ENCODE results near the gene HSD17B3.

Gene HSD17B3

GRCh38 chr9:96209407-96210271 lies 92.3 kb downstream of the HSD17B3 start:
- DNase-seq (ENCODE audit: low read depth) = no peak
- no peak for TF ChIP-seq CTCF (IDR thresholded peaks at IDR 0.05; ENCODE audit: control insufficient read depth, extremely low read depth, insufficient read depth)

GRCh38 chr9:96206156-96206751 lies 95.7 kb downstream of the HSD17B3 start:
- no peak for TF ChIP-seq CTCF (IDR thresholded peaks at IDR 0.05; ENCODE audit: control insufficient read depth, extremely low read depth, insufficient read depth)
- DNase-seq (ENCODE audit: low read depth) = no peak
- H3K4me3 ChIP-seq (ENCODE audit: low read depth, low read length) = no peak overlapping the region

More at GRCh38 chr9:96209407-96210271, 92.3 kb downstream of the HSD17B3 start:
- H3K4me3 ChIP-seq (ENCODE audit: low read depth, low read length) = no peak overlapping the region

GRCh38 chr9:96204853-96205252 lies 97.1 kb downstream of the HSD17B3 start:
- TF ChIP-seq CTCF (IDR thresholded peaks at IDR 0.05; ENCODE audit: control insufficient read depth, extremely low read depth, insufficient read depth) = no peak

GRCh38 chr9:96203867-96204501 lies 98.0 kb downstream of the HSD17B3 start:
- H3K4me3 ChIP-seq (ENCODE audit: low read depth, low read length) = no peak overlapping the region
- no peak for TF ChIP-seq CTCF (IDR thresholded peaks at IDR 0.05; ENCODE audit: control insufficient read depth, extremely low read depth, insufficient read depth)
- no peak for DNase-seq (ENCODE audit: low read depth)

More at GRCh38 chr9:96204853-96205252, 97.1 kb downstream of the HSD17B3 start:
- H3K4me3 ChIP-seq (ENCODE audit: low read depth, low read length) = no peak overlapping the region
- DNase-seq (ENCODE audit: low read depth) = no peak

GRCh38 chr9:96202971-96203780 lies 98.8 kb downstream of the HSD17B3 start:
- no peak overlapping the region for H3K4me3 ChIP-seq (ENCODE audit: low read depth, low read length)
- no peak for DNase-seq (ENCODE audit: low read depth)
- no peak for TF ChIP-seq CTCF (IDR thresholded peaks at IDR 0.05; ENCODE audit: control insufficient read depth, extremely low read depth, insufficient read depth)

GRCh38 chr9:96201140-96201539 lies 100.8 kb downstream of the HSD17B3 start:
- DNase-seq (ENCODE audit: low read depth) = no peak
- H3K4me3 ChIP-seq (ENCODE audit: low read depth, low read length) = no peak overlapping the region
- no peak for TF ChIP-seq CTCF (IDR thresholded peaks at IDR 0.05; ENCODE audit: control insufficient read depth, extremely low read depth, insufficient read depth)

Data from LNCaP clone FGC (cell line).